ENCODE results near the gene TOX2.

DNA sequence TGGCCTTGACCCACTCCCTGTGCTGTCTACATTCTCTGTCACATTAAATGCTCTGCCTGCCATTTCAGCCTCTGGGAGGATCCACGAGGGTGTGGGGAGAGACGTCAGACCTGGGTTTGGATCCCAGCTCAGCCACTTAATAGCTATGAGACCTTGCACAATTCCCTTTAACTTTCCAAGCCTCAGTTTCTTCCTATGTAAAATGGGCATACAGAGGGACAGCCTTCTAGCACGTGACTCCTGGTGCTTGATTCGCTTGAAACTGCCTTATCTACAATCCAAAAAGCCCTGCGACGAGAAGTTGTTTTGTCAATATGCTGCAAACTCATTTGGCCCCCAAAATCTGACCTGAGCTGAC lies 40.0 kb downstream of the TOX2 start:
- TF ChIP-seq, protein P1, sequence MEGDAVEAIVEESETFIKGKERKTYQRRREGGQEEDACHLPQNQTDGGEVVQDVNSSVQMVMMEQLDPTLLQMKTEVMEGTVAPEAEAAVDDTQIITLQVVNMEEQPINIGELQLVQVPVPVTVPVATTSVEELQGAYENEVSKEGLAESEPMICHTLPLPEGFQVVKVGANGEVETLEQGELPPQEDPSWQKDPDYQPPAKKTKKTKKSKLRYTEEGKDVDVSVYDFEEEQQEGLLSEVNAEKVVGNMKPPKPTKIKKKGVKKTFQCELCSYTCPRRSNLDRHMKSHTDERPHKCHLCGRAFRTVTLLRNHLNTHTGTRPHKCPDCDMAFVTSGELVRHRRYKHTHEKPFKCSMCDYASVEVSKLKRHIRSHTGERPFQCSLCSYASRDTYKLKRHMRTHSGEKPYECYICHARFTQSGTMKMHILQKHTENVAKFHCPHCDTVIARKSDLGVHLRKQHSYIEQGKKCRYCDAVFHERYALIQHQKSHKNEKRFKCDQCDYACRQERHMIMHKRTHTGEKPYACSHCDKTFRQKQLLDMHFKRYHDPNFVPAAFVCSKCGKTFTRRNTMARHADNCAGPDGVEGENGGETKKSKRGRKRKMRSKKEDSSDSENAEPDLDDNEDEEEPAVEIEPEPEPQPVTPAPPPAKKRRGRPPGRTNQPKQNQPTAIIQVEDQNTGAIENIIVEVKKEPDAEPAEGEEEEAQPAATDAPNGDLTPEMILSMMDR (conservative IDR thresholded peaks at IDR 0.05; ENCODE audit: low read depth, low read length), result no peak
- no peak for TF ChIP-seq EZH2 (IDR thresholded peaks at IDR 0.05; ENCODE audit: low read length, unreplicated experiment)

All from PC-3 (cell line).